Activated CD4-positive, alpha-beta T cell treated with anti-CD3 and anti-CD28 coated beads, Interleukin-2, amount 10 ng/mL, durations not matched to agents 24 days and 14 days (primary cell): ENCODE measurements around the gene TRIM54. TPM values are rescaled to one million over a fixed set of nuclear protein-coding genes. Genes with fewer than 3 reads are reported as not detected.
A peak's percentile ranks its signal among the peaks of the same experiment; 100 is the strongest.
"Not testable (repeated sequence)": the region's sequence is repeated elsewhere in the genome, so short reads cannot be mapped to it uniquely, and the experiment has no call there.

ENCODE experiments used
- DNase-seq: peaks from one replicate; pipeline ENCODE4 v3.0.0; 2022
- H3K27ac Mint-ChIP-seq: one replicate; pipeline ENCODE4 v1.8.0; 2022; ENCODE audit warnings: mild to moderate bottlenecking, mixed read lengths
- H3K27me3 Mint-ChIP-seq: one replicate; pipeline ENCODE4 v1.8.0; 2022; ENCODE audit warnings: mixed read lengths
- H3K36me3 Mint-ChIP-seq: one replicate; pipeline ENCODE4 v1.8.0; 2022; ENCODE audit warnings: low read depth, mild to moderate bottlenecking, mixed read lengths
- H3K4me1 Mint-ChIP-seq: one replicate; pipeline ENCODE4 v1.8.0; 2021; ENCODE audit warnings: mixed read lengths
- H3K4me3 Mint-ChIP-seq: one replicate; pipeline ENCODE4 v1.8.0; 2022; ENCODE audit warnings: mild to moderate bottlenecking, moderate library complexity, mixed read lengths
- H3K9me3 Mint-ChIP-seq: one replicate; pipeline ENCODE4 v1.8.0; 2021; ENCODE audit warnings: mixed read lengths
- intact Hi-C: fragments of 100-400 bp; cut with micrococcal nuclease; formaldehyde crosslinking; loops from one replicate; pipeline ENCODE4 v1.15.1; 2023
- total RNA-seq: library from RNA; stranded (reverse); gene quantifications from 2 replicates; pipeline ENCODE4 v1.2.3, GENCODE V29; 2022

TRIM54 gene
- total RNA-seq, 1 donor from 2014 or later, result 0.33 TPM

- not testable (repeated sequence) for DNase-seq, H3K27me3 Mint-ChIP-seq, H3K9me3 Mint-ChIP-seq, H3K4me3 Mint-ChIP-seq, H3K27ac Mint-ChIP-seq
- Mint-ChIP-seq H3K4me1 (peaks cover 15% of the 10 kb centered on the region), H3K36me3 (peaks cover 12% of the 10 kb centered on the region)
- intact Hi-C loops, result loop anchor here (5.0 kb wide), 1 partner anchor 103 kb away; the partner anchor contains the start of gene CAD
Measured at GRCh38 chr2:27319839-27320238, 37.6 kb downstream of the TRIM54 start.

DNA sequence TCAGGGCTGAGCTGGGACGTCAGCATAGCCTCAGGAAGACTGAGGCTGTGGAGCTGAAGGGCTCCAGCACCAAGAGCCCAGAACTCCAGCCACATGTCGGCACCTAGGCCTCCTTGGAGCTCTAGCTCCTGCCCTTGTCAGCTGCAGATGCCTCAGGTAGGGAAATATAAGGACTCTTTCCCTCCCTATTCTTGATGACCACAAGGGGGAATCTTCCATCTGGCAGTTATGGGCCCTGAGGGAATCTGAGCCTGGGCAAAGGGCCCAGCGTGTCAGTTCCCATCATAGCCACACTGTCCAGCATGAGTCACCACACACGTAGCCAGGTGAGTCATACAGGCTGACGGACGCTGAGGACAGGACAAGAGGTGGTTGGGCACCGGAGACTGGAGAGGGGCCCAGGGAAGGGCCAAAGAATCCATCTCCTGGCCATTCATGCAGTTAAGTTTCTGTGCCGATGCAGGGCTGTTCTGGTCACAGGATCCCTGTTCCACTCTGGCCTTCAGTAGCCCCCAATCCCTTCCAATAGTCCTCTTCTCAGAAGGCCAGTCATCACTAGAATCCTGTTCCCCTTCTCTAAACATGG, 38.8 kb downstream of the TRIM54 start:
- Mint-ChIP-seq H3K4me1 (peaks cover 15% of the 10 kb centered on the region), H3K36me3 (peaks cover 17% of the 10 kb centered on the region), H3K27ac (no peak overlapping the region), H3K9me3 (no peaks in the 10 kb centered on the region), H3K4me3 (no peak overlapping the region), H3K27me3 (no peaks in the 10 kb centered on the region)
- intact Hi-C loops, result loop anchor here (5.0 kb wide), 1 partner anchor 104 kb away; the partner anchor contains the start of gene CAD
- no peak for DNase-seq

DNA sequence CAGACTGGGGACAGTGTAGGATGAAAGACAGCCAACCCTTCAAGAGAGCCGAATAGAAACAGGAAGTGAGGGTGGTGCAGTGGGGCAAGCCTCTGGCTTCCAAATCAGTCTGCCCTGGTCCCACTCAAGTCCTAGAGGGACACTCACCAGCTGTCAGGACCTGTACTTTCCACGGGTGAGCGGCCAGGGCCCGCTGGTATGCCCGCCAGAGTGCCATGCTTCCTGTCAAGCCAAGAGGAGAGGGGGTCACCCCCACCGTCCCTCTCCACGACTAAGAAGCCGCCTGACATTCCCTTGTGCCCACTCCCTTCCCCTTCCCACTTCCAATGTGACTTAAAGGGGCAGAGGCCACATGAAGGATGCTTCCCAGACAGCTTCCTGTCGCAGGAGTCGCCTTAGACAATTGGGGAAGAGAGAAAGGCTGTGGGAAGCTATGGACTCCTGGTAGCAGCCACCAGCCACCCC, 40.1 kb downstream of the TRIM54 start:
- Mint-ChIP-seq H3K27me3 (no peaks in the 10 kb centered on the region), H3K36me3 (peaks cover 26% of the 10 kb centered on the region), H3K9me3 (no peaks in the 10 kb centered on the region), H3K4me3 (peak overlapping the region; percentile 99), H3K27ac (peak overlapping the region; percentile 98), H3K4me1 (peaks cover 15% of the 10 kb centered on the region)
- DNase-seq, result peak; percentile 74
- intact Hi-C loops, result loop anchor here (2.0 to 5.0 kb wide), 2 partner anchors 34 to 105 kb away; partner anchors contain the start of genes CAD and GTF3C2

- Mint-ChIP-seq H3K27ac (peak within 1 kb of the TSS; percentile 98), H3K36me3 (peaks cover 27% of the 10 kb centered on the region), H3K27me3 (no peaks in the 10 kb centered on the region), H3K9me3 (no peaks in the 10 kb centered on the region), H3K4me1 (peaks cover 15% of the 10 kb centered on the region), H3K4me3 (peak within 1 kb of the TSS; percentile 99)
- peak; percentile 96 for DNase-seq
- intact Hi-C loops, result loop anchor here (1.0 to 5.0 kb wide), 3 partner anchors 34 to 106 kb away; partner anchors contain the start of genes CAD, EIF2B4, GTF3C2 and SNX17
Measured at GRCh38 chr2:27322766-27323595, 40.8 kb downstream of the TRIM54 start, which contains the start of gene MPV17. Gene MPV17 (minus strand): TSS chr2:27323097. CDS start chr2:27322517, 580 bp downstream.

DNA sequence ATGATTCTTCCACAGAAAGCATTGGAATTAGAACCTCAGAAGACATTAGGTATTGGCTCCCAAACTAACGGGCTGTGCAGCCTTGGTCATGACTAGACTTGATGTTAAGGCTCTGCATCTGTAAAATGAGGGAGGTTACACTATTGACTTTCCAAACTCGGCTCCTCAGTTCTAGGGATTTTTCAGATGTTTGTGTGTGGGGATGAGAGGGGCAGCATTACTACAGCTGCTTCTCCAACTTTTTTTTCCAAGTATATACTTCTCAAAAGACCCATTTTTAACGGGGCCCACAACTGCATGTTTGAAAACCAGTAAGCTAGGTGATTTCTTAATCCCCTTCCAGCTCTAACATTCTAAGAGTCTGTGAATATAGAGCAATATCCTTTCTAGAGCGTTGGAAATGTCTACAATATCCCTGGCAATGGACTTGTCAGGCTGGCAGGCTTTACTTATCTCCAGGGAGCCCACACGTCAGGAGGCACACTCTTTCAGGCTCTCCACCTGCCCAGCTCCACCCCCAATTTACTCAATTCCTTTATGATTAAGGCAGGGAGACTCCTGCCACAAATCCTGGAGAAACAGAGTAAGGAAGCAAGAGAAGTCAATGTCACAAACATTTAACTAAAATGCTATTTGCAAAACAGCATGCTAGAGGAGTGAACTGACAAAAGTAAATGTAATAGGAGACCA, 41.5 kb downstream of the TRIM54 start:
- H3K9me3 Mint-ChIP-seq, result no peaks in the 10 kb centered on the region
- DNase-seq, result no peak
- peak overlapping the region; percentile 99 for H3K4me3 Mint-ChIP-seq
- H3K4me1 Mint-ChIP-seq, result peaks cover 15% of the 10 kb centered on the region
- intact Hi-C loops, result loop anchor here (1.0 to 5.0 kb wide), 3 partner anchors 33 to 106 kb away; partner anchors contain the start of genes CAD, EIF2B4, GTF3C2 and SNX17
- peak overlapping the region; percentile 98 for H3K27ac Mint-ChIP-seq
- H3K27me3 Mint-ChIP-seq, result no peaks in the 10 kb centered on the region
- peaks cover 35% of the 10 kb centered on the region for H3K36me3 Mint-ChIP-seq

GRCh38 chr2:27324720-27325119, 42.5 kb downstream of the TRIM54 start:
- H3K9me3 Mint-ChIP-seq, result no peaks in the 10 kb centered on the region
- intact Hi-C loops, result loop anchor here (5.0 kb wide), 1 partner anchor 107 kb away; the partner anchor contains the start of gene CAD
- H3K27ac Mint-ChIP-seq, result peak overlapping the region; percentile 1
- H3K36me3 Mint-ChIP-seq, result peaks cover 42% of the 10 kb centered on the region
- peak overlapping the region; percentile 15 for H3K4me3 Mint-ChIP-seq
- H3K4me1 Mint-ChIP-seq, result peaks cover 15% of the 10 kb centered on the region
- no peak for DNase-seq
- no peaks in the 10 kb centered on the region for H3K27me3 Mint-ChIP-seq

- intact Hi-C loops, result no loop called here
Measured at GRCh38 chr2:27335311-27335710, 53.1 kb downstream of the TRIM54 start.

DNA sequence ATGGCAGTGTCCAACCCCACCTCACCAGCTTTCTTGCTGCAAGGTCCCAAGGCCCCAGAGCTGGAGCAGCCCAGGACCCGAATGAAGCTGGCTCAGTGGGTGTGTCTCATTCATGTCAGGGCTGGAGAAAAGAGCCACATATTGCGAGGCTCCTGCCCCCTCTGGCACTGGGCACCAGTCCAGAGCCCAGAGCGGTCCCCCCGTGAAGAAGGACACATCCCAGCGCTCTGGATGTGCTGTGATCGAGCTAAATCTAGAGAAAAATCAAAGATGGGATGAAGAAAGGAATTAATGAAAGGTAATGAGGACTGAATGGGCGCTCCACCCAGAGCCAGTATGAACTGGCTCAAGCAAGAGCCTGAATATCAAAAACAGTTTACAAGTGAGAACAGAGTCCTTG, 53.9 kb downstream of the TRIM54 start:
- intact Hi-C loops, result no loop called here
- Mint-ChIP-seq H3K9me3 (no peaks in the 10 kb centered on the region), H3K27me3 (no peaks in the 10 kb centered on the region), H3K4me3 (no peak overlapping the region), H3K4me1 (no peaks in the 10 kb centered on the region), H3K27ac (no peak overlapping the region), H3K36me3 (peaks cover 46% of the 10 kb centered on the region)
- DNase-seq, result no peak

More at GRCh38 chr2:27335311-27335710, 53.1 kb downstream of the TRIM54 start:
- Mint-ChIP-seq H3K4me3 (no peak overlapping the region), H3K27ac (peak overlapping the region; percentile 46), H3K9me3 (no peaks in the 10 kb centered on the region), H3K27me3 (no peaks in the 10 kb centered on the region), H3K4me1 (no peaks in the 10 kb centered on the region), H3K36me3 (peaks cover 46% of the 10 kb centered on the region)
- DNase-seq, result no peak

DNA sequence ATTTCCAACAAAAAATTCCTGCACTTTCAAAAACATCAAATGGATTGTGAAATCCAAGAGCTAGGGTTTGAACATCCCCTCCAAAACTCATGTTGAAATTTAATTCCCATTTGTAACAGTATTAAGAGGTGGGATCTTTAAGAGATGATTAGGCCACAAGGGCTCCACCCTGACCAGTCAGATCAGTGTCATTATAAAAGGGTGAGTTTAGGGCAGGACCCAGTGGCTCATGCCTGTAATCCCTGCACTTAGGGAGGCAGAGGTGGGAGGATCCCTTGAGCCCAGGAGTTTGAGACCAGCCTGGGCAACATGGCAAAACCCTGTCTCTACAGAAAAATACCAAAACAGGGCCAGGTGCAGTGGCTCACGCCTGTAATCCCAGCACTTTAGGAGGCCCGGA, 65.4 kb downstream of the TRIM54 start:
- no peaks in the 10 kb centered on the region for H3K9me3 Mint-ChIP-seq
- intact Hi-C loops, result no loop called here
- DNase-seq, result no peak
- no peaks in the 10 kb centered on the region for H3K27me3 Mint-ChIP-seq
- H3K27ac Mint-ChIP-seq, result no peak overlapping the region
- peaks cover 18% of the 10 kb centered on the region for H3K4me1 Mint-ChIP-seq
- H3K4me3 Mint-ChIP-seq, result no peak overlapping the region
- H3K36me3 Mint-ChIP-seq, result peaks cover 34% of the 10 kb centered on the region

- no peak for DNase-seq
- H3K27me3 Mint-ChIP-seq, result no peaks in the 10 kb centered on the region
- H3K9me3 Mint-ChIP-seq, result no peaks in the 10 kb centered on the region
- peaks cover 29% of the 10 kb centered on the region for H3K4me1 Mint-ChIP-seq
- H3K4me3 Mint-ChIP-seq, result no peak overlapping the region
- H3K36me3 Mint-ChIP-seq, result peaks cover 27% of the 10 kb centered on the region
- intact Hi-C loops, result no loop called here
- H3K27ac Mint-ChIP-seq, result no peak overlapping the region
Measured at GRCh38 chr2:27350106-27350693, 68.0 kb downstream of the TRIM54 start.

DNA sequence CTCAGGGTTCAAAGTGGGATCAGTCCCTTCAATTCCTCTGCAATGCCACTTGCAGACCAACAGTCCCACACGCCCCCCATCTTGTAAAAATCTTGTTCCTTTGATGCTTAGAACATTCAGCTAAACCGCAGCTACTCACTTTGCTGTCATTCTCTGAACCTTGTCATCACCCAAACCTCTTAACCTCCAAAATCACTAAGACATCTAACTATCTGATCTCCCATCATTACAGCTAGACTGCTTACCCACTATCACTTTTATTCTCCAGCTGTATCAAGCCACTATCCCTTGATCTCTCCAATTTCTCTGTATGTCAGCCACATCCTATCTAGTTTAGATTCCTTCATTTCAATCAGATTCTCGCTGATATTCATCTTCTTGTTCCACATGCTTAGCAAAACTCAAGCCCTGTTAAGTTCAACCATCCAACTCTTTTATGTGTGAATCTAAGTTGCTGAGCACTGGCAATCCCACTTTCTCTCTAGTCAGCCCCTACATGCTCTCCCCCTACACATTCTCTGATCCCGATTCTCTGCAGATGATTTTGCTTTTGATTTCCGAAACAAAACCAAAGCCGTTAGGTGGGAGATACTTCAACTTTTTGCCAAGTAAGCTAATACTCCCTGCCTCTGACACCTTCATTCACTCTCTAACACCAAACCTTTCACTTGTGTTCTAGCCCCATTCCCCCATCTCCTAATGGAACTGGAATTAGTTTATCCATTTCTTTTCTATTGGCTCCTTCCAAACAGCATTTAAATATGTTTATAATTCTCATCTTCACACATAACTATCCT, 69.8 kb downstream of the TRIM54 start:
- peaks cover 39% of the 10 kb centered on the region for H3K4me1 Mint-ChIP-seq
- H3K36me3 Mint-ChIP-seq, result peaks cover 25% of the 10 kb centered on the region
- H3K27ac Mint-ChIP-seq, result peak overlapping the region; percentile 3
- no peak for DNase-seq
- intact Hi-C loops, result no loop called here
- H3K27me3 Mint-ChIP-seq, result peaks cover 2% of the 10 kb centered on the region
- H3K9me3 Mint-ChIP-seq, result no peaks in the 10 kb centered on the region
- peak overlapping the region; percentile 26 for H3K4me3 Mint-ChIP-seq

- H3K36me3 Mint-ChIP-seq, result peaks cover 26% of the 10 kb centered on the region
- H3K27ac Mint-ChIP-seq, H3K9me3 Mint-ChIP-seq, DNase-seq, intact Hi-C loops, H3K27me3 Mint-ChIP-seq: not testable (repeated sequence)
- H3K4me1 Mint-ChIP-seq, result peaks cover 47% of the 10 kb centered on the region
- H3K4me3 Mint-ChIP-seq, result peak overlapping the region; percentile 35
Measured at GRCh38 chr2:27353386-27353761, 71.1 kb downstream of the TRIM54 start.
